Endothelial cell (in vitro differentiated cells): ENCODE results near the gene AK1. TPM values are rescaled to one million over a fixed set of nuclear protein-coding genes. Genes with fewer than 3 reads are reported as not detected.
"Not testable (repeated sequence)": the region's sequence is repeated elsewhere in the genome, so short reads cannot be mapped to it uniquely, and the experiment has no call there.

Source experiments
- DNase-seq: peaks from one replicate; pipeline ENCODE4 v3.0.0; 2021; ENCODE audit warnings: low spot score
- H3K27ac Mint-ChIP-seq: one replicate; pipeline ENCODE4 v1.8.0; 2021; ENCODE audit warnings: mixed read lengths, inconsistent platforms; ENCODE audit not compliant: unreplicated experiment
- H3K27me3 Mint-ChIP-seq: one replicate; pipeline ENCODE4 v1.8.0; 2021; ENCODE audit warnings: mild to moderate bottlenecking, moderate library complexity, mixed read lengths, inconsistent platforms; ENCODE audit not compliant: unreplicated experiment
- H3K36me3 Mint-ChIP-seq: one replicate; pipeline ENCODE4 v1.8.0; 2021; ENCODE audit warnings: mild to moderate bottlenecking, low read depth, mixed read lengths, inconsistent platforms; ENCODE audit not compliant: unreplicated experiment
- H3K4me1 Mint-ChIP-seq: one replicate; pipeline ENCODE4 v1.8.0; 2021; ENCODE audit warnings: mild to moderate bottlenecking, mixed read lengths, inconsistent platforms; ENCODE audit not compliant: unreplicated experiment
- H3K4me3 Mint-ChIP-seq: one replicate; pipeline ENCODE4 v1.8.0; 2021; ENCODE audit warnings: mild to moderate bottlenecking, mixed read lengths, inconsistent platforms; ENCODE audit not compliant: unreplicated experiment
- H3K9me3 Mint-ChIP-seq: one replicate; pipeline ENCODE4 v1.8.0; 2021; ENCODE audit warnings: mixed read lengths, inconsistent platforms; ENCODE audit not compliant: unreplicated experiment
- total RNA-seq: library from RNA; stranded (reverse); fragmentation: NEBNext Ultra II Directional; extraction: Animal tissue kit (Norgen Biotek cat#: 25700); gene quantifications from one replicate; pipeline ENCODE4 v1.2.1, GENCODE V29; 2021; ENCODE audit not compliant: unreplicated experiment
- TF ChIP-seq, protein P1 (sequence below): fragments of 200-600 bp; sonication (generic); IDR thresholded peaks from one replicate; pipeline ENCODE4 v1.5.0; 2021; ENCODE audit warnings: antibody characterized with exemption; ENCODE audit not compliant: unreplicated experiment

AK1 gene
- total RNA-seq, 1 donor from 2014 or later, result 63.3 TPM

DNA sequence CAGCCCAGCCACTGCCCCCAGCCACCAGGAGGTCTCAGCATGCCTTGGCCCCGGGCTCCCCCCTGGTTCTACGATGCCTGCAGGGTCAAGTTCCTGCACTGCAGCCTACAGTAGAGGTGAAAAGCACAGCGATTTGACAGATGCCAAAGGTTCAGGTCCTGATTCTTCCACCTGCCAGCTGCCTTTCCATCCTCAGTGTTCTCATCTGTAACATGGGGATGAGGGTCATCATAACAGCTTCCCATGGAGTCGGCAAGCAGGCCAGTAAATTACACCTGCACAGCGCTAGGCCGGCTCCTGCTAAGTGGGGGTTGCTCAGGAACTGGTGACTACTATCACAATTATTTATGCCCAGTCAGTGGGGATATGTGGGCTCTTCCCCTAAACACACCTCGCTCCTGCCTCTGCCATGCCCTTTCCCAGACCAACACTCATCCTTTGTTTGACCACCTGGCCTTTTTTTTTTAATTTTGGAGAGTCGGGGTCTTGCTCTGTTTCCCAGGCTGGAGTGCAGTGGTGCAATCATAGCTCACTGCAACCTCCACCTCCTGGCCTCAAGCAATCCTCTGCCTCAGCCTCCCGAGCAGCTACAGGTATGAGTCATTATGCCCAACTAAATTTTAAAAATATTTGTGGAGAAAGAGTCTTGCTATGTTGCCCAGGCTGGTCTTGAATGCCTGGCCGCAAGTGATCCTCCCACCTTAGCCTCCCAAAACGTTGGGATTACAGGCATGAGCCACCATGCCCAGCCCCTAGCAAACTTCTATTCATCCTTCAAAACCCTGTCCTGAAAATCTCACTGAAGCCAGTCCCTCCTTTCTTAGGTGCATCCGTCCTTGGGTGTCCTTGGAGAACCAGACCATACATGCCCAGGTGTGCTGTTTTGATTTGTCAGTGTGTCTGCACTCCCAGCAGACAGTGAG, 29.4 kb downstream of the AK1 start:
- peaks cover 12% of the 10 kb centered on the region for H3K9me3 Mint-ChIP-seq
- peak overlapping the region; percentile 61 for H3K27ac Mint-ChIP-seq
- H3K4me1 Mint-ChIP-seq, result peaks cover 56% of the 10 kb centered on the region
- TF ChIP-seq, protein P1, sequence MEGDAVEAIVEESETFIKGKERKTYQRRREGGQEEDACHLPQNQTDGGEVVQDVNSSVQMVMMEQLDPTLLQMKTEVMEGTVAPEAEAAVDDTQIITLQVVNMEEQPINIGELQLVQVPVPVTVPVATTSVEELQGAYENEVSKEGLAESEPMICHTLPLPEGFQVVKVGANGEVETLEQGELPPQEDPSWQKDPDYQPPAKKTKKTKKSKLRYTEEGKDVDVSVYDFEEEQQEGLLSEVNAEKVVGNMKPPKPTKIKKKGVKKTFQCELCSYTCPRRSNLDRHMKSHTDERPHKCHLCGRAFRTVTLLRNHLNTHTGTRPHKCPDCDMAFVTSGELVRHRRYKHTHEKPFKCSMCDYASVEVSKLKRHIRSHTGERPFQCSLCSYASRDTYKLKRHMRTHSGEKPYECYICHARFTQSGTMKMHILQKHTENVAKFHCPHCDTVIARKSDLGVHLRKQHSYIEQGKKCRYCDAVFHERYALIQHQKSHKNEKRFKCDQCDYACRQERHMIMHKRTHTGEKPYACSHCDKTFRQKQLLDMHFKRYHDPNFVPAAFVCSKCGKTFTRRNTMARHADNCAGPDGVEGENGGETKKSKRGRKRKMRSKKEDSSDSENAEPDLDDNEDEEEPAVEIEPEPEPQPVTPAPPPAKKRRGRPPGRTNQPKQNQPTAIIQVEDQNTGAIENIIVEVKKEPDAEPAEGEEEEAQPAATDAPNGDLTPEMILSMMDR, result no peak
- H3K4me3 Mint-ChIP-seq, result peak overlapping the region; percentile 84
- peaks cover 13% of the 10 kb centered on the region for H3K27me3 Mint-ChIP-seq
- H3K36me3 Mint-ChIP-seq, result peaks cover 30% of the 10 kb centered on the region
- DNase-seq, result no peak

DNA sequence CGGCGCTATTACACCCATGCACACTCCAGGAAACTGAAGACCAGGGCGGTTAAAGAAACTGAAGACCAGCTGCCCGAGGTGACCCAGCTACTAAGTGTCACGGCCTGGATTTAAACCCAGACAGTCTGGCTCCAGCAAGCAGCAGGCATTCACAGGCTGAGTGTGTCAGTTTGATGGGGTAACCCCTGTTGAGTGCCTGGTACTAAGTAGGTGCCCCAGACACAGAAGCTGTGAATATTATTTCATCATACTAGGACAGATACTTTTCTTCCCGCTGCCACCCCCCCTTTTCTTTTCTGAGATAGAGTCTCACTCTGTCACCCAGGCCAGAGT, 30.3 kb downstream of the AK1 start:
- Mint-ChIP-seq H3K4me1 (peaks cover 53% of the 10 kb centered on the region), H3K27me3 (peaks cover 14% of the 10 kb centered on the region), H3K4me3 (no peak overlapping the region), H3K36me3 (peaks cover 30% of the 10 kb centered on the region), H3K9me3 (peaks cover 12% of the 10 kb centered on the region), H3K27ac (peak overlapping the region; percentile 61)
- no peak for DNase-seq
- TF ChIP-seq, protein P1, result no peak

DNA sequence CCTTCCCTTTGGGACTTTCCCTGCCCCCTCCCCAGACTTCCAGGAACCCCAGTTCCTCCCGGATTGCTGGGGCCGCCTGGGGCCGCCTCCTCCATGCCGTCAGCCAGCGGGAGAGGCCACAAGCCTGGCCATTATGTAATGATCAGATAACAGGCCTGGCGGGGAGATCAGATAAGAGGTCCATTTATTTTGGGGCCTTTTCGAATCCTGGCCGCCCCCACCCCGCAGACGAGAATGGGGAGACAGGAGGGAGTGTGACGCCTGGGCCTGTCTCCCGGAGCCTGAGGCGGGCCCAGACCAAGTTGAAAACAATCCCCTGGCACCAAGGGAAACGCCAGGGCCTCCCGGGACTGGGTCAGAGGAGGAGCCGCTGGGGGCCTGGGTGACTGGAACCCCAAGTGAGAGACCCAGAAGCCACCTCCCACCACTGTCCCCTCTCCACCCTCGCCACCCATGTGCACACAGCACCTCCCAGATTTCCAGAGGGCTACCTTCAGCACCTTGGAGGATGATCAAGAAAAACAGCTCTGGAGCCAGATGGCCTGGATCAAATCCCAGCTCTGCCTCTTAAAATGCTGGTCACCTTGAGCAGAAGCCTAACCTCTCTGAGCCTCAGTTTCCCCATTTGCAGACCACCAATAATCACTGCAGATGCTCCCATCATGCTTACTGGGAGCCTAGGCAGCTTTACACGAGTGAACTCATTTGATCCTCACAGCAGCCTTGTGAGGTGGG, 30.9 kb downstream of the AK1 start:
- Mint-ChIP-seq H3K27me3 (peaks cover 14% of the 10 kb centered on the region), H3K4me1 (peaks cover 55% of the 10 kb centered on the region), H3K4me3 (no peak overlapping the region), H3K9me3 (peaks cover 12% of the 10 kb centered on the region), H3K27ac (no peak overlapping the region), H3K36me3 (peaks cover 33% of the 10 kb centered on the region)
- DNase-seq, result no peak
- TF ChIP-seq, protein P1, result no peak

DNA sequence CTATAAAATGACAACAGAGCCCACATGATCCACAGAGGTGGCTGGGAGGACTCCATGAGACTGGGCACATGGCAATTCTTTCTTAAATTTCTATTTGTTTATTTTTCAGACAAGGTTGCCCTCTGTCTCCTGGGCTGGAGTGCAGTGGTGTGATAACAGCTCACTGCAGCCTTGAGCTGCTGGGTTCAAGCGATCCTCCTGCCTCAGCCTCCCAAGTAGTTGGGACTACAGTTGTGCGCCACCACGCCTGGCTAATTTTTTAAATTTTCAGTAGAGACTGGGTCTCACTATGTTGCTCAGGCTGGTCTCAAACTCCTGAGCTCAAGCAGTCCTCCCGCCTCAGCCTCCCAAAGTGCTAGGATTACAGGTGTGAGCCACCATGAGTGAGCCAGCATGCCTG, 31.9 kb downstream of the AK1 start:
- peaks cover 39% of the 10 kb centered on the region for H3K36me3 Mint-ChIP-seq
- H3K27me3 Mint-ChIP-seq, result peaks cover 14% of the 10 kb centered on the region
- peak overlapping the region; percentile 95 for H3K27ac Mint-ChIP-seq
- H3K4me3 Mint-ChIP-seq, DNase-seq: not testable (repeated sequence)
- peaks cover 11% of the 10 kb centered on the region for H3K9me3 Mint-ChIP-seq
- peaks cover 63% of the 10 kb centered on the region for H3K4me1 Mint-ChIP-seq

DNA sequence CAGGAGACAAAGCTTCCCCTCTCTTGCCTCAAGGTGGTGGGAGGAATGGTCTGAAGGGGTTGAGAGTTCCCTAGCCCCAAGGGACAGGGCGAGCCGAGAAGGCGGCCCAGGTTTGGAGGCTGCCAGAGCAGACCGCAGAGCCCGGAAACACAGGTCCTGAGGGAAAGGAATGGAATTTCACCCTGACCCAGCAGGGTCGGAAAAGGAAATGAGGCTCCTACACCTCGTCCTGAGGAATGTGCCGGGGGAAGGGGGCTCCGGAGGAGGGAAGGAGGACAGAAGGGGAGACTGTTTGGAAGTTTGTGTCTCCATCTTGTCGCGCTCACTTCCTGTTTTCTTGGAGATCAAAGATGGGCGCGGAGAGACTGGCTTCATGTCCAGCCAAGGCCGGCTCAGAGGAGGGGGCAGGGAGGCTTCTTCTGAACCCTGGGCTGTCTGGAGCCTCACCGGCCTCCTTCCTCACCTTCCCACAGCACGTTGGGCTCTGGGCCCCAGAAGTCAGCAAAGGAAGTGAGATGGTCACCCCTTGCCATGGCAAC, 32.6 kb downstream of the AK1 start:
- peak overlapping the region; percentile 95 for H3K27ac Mint-ChIP-seq
- peak; percentile 64 for DNase-seq
- H3K9me3 Mint-ChIP-seq, result peaks cover 8% of the 10 kb centered on the region
- H3K4me3 Mint-ChIP-seq, result peak overlapping the region; percentile 65
- H3K27me3 Mint-ChIP-seq, result peaks cover 13% of the 10 kb centered on the region
- TF ChIP-seq, protein P1, result no peak
- H3K4me1 Mint-ChIP-seq, result peaks cover 65% of the 10 kb centered on the region
- H3K36me3 Mint-ChIP-seq, result peaks cover 36% of the 10 kb centered on the region
